IMR-90 (cell line): Measurements from ENCODE around the gene CCNE1.

Experiments
- CTCF ChIP-seq: conservative IDR thresholded peaks from 2 replicates; pipeline ENCODE4 v1.5.1; 2012; ENCODE audit warnings: mild to moderate bottlenecking, low read depth, low read length, improper control_type of control experiment
- ELK1 ChIP-seq: fragments of 150-350 bp; IDR thresholded peaks from 2 replicates; pipeline ENCODE4 v1.6.1; 2016; ENCODE audit warnings: low read depth, mild to moderate bottlenecking, low read length, moderate library complexity, borderline replicate concordance
- MAFK ChIP-seq: IDR thresholded peaks from 2 replicates; pipeline ENCODE4 v1.6.1; 2012; ENCODE audit warnings: low read depth, low read length, improper control_type of control experiment
- POLR2A ChIP-seq: IDR thresholded peaks from 2 replicates; pipeline ENCODE4 v1.6.1; 2012; ENCODE audit warnings: mild to moderate bottlenecking, low read depth, low read length
- RAD21 ChIP-seq: IDR thresholded peaks from 2 replicates; pipeline ENCODE4 v1.6.1; 2012; ENCODE audit warnings: low read length, improper control_type of control experiment
- RCOR1 ChIP-seq: IDR thresholded peaks from 2 replicates; pipeline ENCODE4 v1.6.1; 2012; ENCODE audit warnings: mild to moderate bottlenecking, low read length, improper control_type of control experiment; ENCODE audit not compliant: insufficient replicate concordance

- no peak for TF ChIP-seq POLR2A
- TF ChIP-seq CTCF: no peak
- TF ChIP-seq MAFK: no peak
- TF ChIP-seq ELK1: no peak
- TF ChIP-seq RAD21: no peak
- no peak for TF ChIP-seq RCOR1
Observed at GRCh38 chr19:29784598-29785223, 27.1 kb upstream of the CCNE1 start.
